Hepatocyte (in vitro differentiated cells): ENCODE results near the gene GLRX. TPM values are rescaled to one million over a fixed set of nuclear protein-coding genes. Genes with fewer than 3 reads are reported as not detected.

Experiments used
- DNase-seq: peaks from one replicate; pipeline ENCODE4 v3.0.0-alpha.2; 2016; ENCODE audit warnings: low spot score
- H2AFZ ChIP-seq: fragments of 200-600 bp; sonication (generic); 2 replicates; pipeline ENCODE4 v1.6.0; 2016; ENCODE audit warnings: antibody characterized with exemption, mild to moderate bottlenecking
- H3K27ac ChIP-seq: fragments of 200-600 bp; sonication (generic); 2 replicates; pipeline ENCODE4 v1.5.1; 2016; ENCODE audit warnings: mild to moderate bottlenecking
- H3K27me3 ChIP-seq: fragments of 200-600 bp; sonication (generic); 2 replicates; pipeline ENCODE4 v1.6.1; 2016
- H3K36me3 ChIP-seq: fragments of 200-600 bp; sonication (generic); replicated peaks from 2 replicates; pipeline ENCODE4 v1.5.1; 2016; ENCODE audit warnings: low read depth; ENCODE audit not compliant: insufficient read depth
- H3K4me1 ChIP-seq: fragments of 200-600 bp; sonication (generic); 2 replicates; pipeline ENCODE4 v1.5.1; 2016; ENCODE audit warnings: mild to moderate bottlenecking, moderate library complexity; ENCODE audit not compliant: insufficient read depth
- H3K4me2 ChIP-seq: fragments of 200-600 bp; sonication (generic); 2 replicates; pipeline ENCODE4 v1.6.0; 2016
- H3K4me3 ChIP-seq: fragments of 200-600 bp; sonication (generic); 2 replicates; pipeline ENCODE4 v1.5.1; 2016; ENCODE audit warnings: mild to moderate bottlenecking
- H3K79me2 ChIP-seq: fragments of 200-600 bp; sonication (generic); 2 replicates; pipeline ENCODE4 v1.6.0; 2017; ENCODE audit warnings: mild to moderate bottlenecking
- H3K9me2 ChIP-seq: fragments of 200-600 bp; sonication (generic); replicated peaks from 2 replicates; pipeline ENCODE4 v1.6.0; 2017; ENCODE audit warnings: mild to moderate bottlenecking; ENCODE audit not compliant: insufficient read depth
- H3K9me3 ChIP-seq: fragments of 200-600 bp; sonication (generic); 2 replicates; pipeline ENCODE4 v1.5.1; 2016; ENCODE audit warnings: low read depth, mild to moderate bottlenecking
- H4K20me1 ChIP-seq: fragments of 200-600 bp; sonication (generic); 2 replicates; pipeline ENCODE4 v1.6.0; 2016; ENCODE audit warnings: mild to moderate bottlenecking; ENCODE audit not compliant: insufficient read depth, poor library complexity, severe bottlenecking
- EZH2 ChIP-seq: fragments of 200-600 bp; sonication (generic); IDR thresholded peaks from 2 replicates; pipeline ENCODE4 v1.6.1; 2016; ENCODE audit warnings: antibody characterized with exemption, mild to moderate bottlenecking, borderline replicate concordance
- EZH2phosphoT487 ChIP-seq: fragments of 200-600 bp; sonication (generic); IDR thresholded peaks from one replicate; pipeline ENCODE4 v1.6.1; 2018; ENCODE audit warnings: antibody characterized with exemption, mild to moderate bottlenecking, low read depth, moderate library complexity; ENCODE audit not compliant: unreplicated experiment, severe bottlenecking
- WGBS: methylation state at CpG from one replicate; pipeline ENCODE4 v1.1.6; 2016; ENCODE audit warnings: low lambda C conversion rate; ENCODE audit errors: missing lambda C conversion rate; 5-methylcytosine and 5-hydroxymethylcytosine counted together
- polyA plus RNA-seq: library from polyadenylated mRNA; unstranded; fragments of >200 nt; fragmentation: Nextera tagmentation; extraction: Ambion mirVana; gene quantifications from 2 replicates; pipeline ENCODE4 v1.2.1, GENCODE V29; 2016
- total RNA-seq: library from RNA; depleted of rRNA; stranded (reverse); fragments of >200 nt; gene quantifications from 2 replicates; pipeline ENCODE4 v1.2.3, GENCODE V29; 2014
- TF ChIP-seq, protein P1 (sequence below): fragments of 200-600 bp; sonication (generic); IDR thresholded peaks from 2 replicates; pipeline ENCODE4 v1.5.1; 2016; ENCODE audit warnings: antibody characterized with exemption, mild to moderate bottlenecking; ENCODE audit not compliant: poor library complexity

GLRX gene
- total and polyA plus RNA-seq, 2 experiments from 2014 or later: 79.1 to 101 TPM

DNA sequence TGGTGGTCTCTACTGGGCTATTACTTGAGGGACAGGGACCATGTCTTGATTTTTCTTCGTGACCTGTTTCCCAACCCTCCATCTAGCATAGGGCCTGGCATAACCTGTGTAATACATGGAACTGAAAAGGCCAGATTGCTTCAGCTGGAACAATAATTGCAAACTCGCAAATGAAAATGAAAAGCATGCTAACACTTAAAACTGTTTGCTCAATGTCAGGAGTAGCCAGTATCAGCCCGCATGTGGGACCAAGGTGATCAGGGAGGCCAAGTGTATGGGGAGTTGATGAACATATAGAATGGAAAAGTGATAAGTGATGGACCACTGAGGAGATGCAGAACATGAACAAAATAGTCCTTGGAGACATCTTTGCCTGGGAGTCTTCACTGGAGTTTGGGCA is 25.2 kb downstream of the GLRX start:
- Histone ChIP-seq H3K36me3 (no peaks in the 10 kb centered on the region), H3K27me3 (no peaks in the 10 kb centered on the region), H3K4me2 (no peak overlapping the region), H3K27ac (no peak overlapping the region), H3K9me2 (no peaks in the 10 kb centered on the region), H3K9me3 (no peaks in the 10 kb centered on the region), H3K79me2 (no peaks in the 10 kb centered on the region), H2AFZ (no peak overlapping the region), H4K20me1 (no peaks in the 10 kb centered on the region), H3K4me3 (no peak overlapping the region), H3K4me1 (no peaks in the 10 kb centered on the region)
- no peak for DNase-seq
- TF ChIP-seq, protein P1, sequence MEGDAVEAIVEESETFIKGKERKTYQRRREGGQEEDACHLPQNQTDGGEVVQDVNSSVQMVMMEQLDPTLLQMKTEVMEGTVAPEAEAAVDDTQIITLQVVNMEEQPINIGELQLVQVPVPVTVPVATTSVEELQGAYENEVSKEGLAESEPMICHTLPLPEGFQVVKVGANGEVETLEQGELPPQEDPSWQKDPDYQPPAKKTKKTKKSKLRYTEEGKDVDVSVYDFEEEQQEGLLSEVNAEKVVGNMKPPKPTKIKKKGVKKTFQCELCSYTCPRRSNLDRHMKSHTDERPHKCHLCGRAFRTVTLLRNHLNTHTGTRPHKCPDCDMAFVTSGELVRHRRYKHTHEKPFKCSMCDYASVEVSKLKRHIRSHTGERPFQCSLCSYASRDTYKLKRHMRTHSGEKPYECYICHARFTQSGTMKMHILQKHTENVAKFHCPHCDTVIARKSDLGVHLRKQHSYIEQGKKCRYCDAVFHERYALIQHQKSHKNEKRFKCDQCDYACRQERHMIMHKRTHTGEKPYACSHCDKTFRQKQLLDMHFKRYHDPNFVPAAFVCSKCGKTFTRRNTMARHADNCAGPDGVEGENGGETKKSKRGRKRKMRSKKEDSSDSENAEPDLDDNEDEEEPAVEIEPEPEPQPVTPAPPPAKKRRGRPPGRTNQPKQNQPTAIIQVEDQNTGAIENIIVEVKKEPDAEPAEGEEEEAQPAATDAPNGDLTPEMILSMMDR: no peak
- TF ChIP-seq EZH2phosphoT487: no peak
- no peak for TF ChIP-seq EZH2
- WGBS: 98% methylated on average over 3 of the region's 3 CpGs

DNA sequence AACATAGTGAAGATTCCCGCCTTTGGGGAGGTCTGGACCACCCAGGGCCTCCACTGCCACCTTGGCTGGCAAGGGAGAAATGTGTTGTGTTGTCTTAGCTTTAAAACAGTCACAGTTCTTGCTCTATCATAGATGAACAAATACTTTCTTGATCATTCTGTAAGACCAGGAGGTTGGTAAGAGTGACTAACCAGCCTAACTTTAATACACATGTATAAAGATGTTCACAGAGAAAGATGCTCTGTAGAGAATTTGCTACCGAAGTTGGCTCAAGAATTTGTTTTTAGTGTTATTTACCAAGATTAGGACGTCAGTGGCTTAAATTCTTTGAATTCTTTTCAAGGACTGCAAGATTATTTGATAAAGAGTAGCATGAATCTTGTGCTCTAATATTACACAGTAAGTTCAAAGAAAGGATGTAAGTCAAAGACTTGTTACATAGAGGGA is 28.4 kb downstream of the GLRX start:
- peak overlapping the region; percentile 55 for H3K27ac ChIP-seq
- no peak overlapping the region for H2AFZ ChIP-seq
- H3K79me2 ChIP-seq: no peaks in the 10 kb centered on the region
- no peak for DNase-seq
- no peak overlapping the region for H3K4me2 ChIP-seq
- H3K9me3 ChIP-seq: no peaks in the 10 kb centered on the region
- 44% methylated on average over 3 of the region's 3 CpGs for WGBS
- H3K27me3 ChIP-seq: no peaks in the 10 kb centered on the region
- no peak overlapping the region for H3K4me3 ChIP-seq
- H4K20me1 ChIP-seq: no peaks in the 10 kb centered on the region
- H3K36me3 ChIP-seq: no peaks in the 10 kb centered on the region
- TF ChIP-seq EZH2 (no peak), EZH2phosphoT487 (no peak)
- TF ChIP-seq, protein P1: no peak
- H3K4me1 ChIP-seq: no peaks in the 10 kb centered on the region
- no peaks in the 10 kb centered on the region for H3K9me2 ChIP-seq

DNA sequence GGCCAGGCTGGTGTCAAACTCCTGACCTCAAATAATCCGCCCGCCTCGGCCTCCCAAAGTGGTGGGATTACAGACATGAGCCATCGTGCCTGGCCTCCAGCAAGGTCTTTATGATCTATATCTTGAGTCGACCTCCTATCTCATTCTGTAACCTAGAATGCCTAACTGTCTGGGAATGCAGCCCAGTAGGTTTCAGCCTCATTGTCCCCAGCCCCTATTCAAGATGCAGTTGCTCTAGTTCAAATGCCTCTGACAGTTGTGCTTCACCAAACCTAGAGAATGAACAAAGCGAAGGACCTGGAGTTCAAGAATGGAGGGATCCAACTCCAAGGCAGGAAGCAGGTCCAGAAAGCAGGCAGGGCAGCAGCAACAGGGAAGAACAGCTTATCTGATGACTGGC is 30.8 kb downstream of the GLRX start:
- H3K9me3 ChIP-seq: no peaks in the 10 kb centered on the region
- no peaks in the 10 kb centered on the region for H4K20me1 ChIP-seq
- no peak overlapping the region for H3K4me2 ChIP-seq
- no peaks in the 10 kb centered on the region for H3K27me3 ChIP-seq
- WGBS: 64% methylated on average over 6 of the region's 6 CpGs
- H3K4me3 ChIP-seq: no peak overlapping the region
- H3K4me1 ChIP-seq: no peaks in the 10 kb centered on the region
- no peak overlapping the region for H2AFZ ChIP-seq
- H3K36me3 ChIP-seq: no peaks in the 10 kb centered on the region
- no peaks in the 10 kb centered on the region for H3K9me2 ChIP-seq
- TF ChIP-seq EZH2phosphoT487: no peak
- TF ChIP-seq, protein P1: no peak
- TF ChIP-seq EZH2: no peak
- H3K27ac ChIP-seq: no peak overlapping the region
- no peaks in the 10 kb centered on the region for H3K79me2 ChIP-seq
- no peak for DNase-seq

DNA sequence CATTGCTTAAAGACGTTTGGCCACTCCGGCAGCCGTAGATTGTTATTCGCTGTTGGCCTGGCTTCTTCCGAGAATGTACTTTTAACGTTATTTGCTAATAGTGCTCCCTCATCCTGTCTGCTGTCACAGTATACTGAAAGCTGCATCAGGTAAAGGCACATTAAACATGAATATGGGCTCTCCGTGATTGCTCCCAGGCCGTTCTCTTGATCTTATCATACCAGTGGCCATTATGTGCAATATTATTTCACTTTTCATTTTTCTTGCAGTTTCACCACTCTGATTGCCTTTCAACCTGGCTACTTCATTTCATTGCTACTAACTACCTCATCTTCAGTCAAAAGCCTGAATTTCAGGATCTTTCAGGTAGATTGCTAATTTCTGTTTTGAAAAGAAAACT is 34.0 kb downstream of the GLRX start:
- Histone ChIP-seq H3K4me2 (no peak overlapping the region), H3K27ac (no peak overlapping the region), H4K20me1 (no peaks in the 10 kb centered on the region), H3K4me3 (no peak overlapping the region), H2AFZ (no peak overlapping the region), H3K27me3 (no peaks in the 10 kb centered on the region), H3K79me2 (no peaks in the 10 kb centered on the region), H3K9me3 (no peaks in the 10 kb centered on the region), H3K4me1 (no peaks in the 10 kb centered on the region), H3K36me3 (no peaks in the 10 kb centered on the region), H3K9me2 (no peaks in the 10 kb centered on the region)
- TF ChIP-seq, protein P1: no peak
- TF ChIP-seq EZH2phosphoT487: no peak
- TF ChIP-seq EZH2: no peak
- no peak for DNase-seq
- WGBS: 77% methylated on average over 8 of the region's 8 CpGs
